HepG2 (cell line): Measurements from ENCODE around the gene HACD2. TPM values are rescaled to one million over a fixed set of nuclear protein-coding genes. Genes with fewer than 3 reads are reported as not detected.

Experiments used
- ATAC-seq: fragments of 200-7000 bp; cut with Tn5 transposase; 3 replicates; pipeline ENCODE4 v1.9.1; 2020; ENCODE audit warnings: mild to moderate bottlenecking, moderate library complexity
- BruUV-seq: library from RNA; stranded (reverse); fragments of 400-500 nt; replicated peaks from 2 replicates; lab custom pipeline; 2021; lab: Mats Ljungman, UMichigan
- CTCF ChIA-PET: fragments of 300-600 bp; formaldehyde crosslinking; extraction: SDS; loops from one replicate; lab custom pipeline; 2021; ENCODE audit warnings: low total read pairs, inconsistent platforms, low intra/inter-chr PET ratio; lab: Yijun Ruan, JAX
- POLR2A ChIA-PET: fragments of 350-600 bp; sonication (Branson Sonifier 250); formaldehyde crosslinking; loops from one replicate; lab custom pipeline; 2020; ENCODE audit warnings: antibody characterized with exemption, inconsistent platforms; lab: Yijun Ruan, JAX
- DNase-seq: peaks from one replicate; pipeline ENCODE4 v3.0.0-alpha.2; 2015; ENCODE audit warnings: low spot score
- FAIRE-seq: peaks from 3 replicates; lab custom pipeline; 2011; peaks lifted over from hg19 to GRCh38; lab: Jason Lieb, UNC
- H2AFZ ChIP-seq: one replicate; pipeline ENCODE4 v1.6.1; 2011; ENCODE audit warnings: low read length, inconsistent platforms
- H3K27ac ChIP-seq: fragments of 300-600 bp; 3 replicates; pipeline ENCODE4 v1.8.0; 2011; ENCODE audit warnings: mixed run types, mild to moderate bottlenecking, mixed read lengths, low read length, inconsistent platforms; ENCODE audit not compliant: insufficient read depth; ENCODE audit errors: extremely low read length
- H3K27me3 ChIP-seq, 2 experiments: fragments of 200-600 bp in 1 of 2; 2 replicates in 1 of 2; 3 replicates in 1 of 2; pipeline versions ENCODE4 v1.6.0 to v1.8.0; 2011; ENCODE audit warnings: low read length in 2 of 2, mild to moderate bottlenecking in 2 of 2, moderate library complexity in 2 of 2, inconsistent platforms in 1 of 2; ENCODE audit not compliant: insufficient read depth in 2 of 2, control insufficient read depth in 1 of 2
- H3K36me3 ChIP-seq, 2 experiments: fragments of 200-600 bp in 1 of 2; replicated peaks in 1 of 2; 2 replicates in 1 of 2; 3 replicates in 1 of 2; pipeline versions ENCODE4 v1.5.1 to v1.8.0; 2011; ENCODE audit warnings: low read length in 2 of 2, inconsistent platforms in 1 of 2; ENCODE audit not compliant: insufficient read depth in 2 of 2, control insufficient read depth in 1 of 2
- H3K4me1 ChIP-seq: 2 replicates; pipeline ENCODE4 v1.5.1; 2012; ENCODE audit warnings: low read length, inconsistent platforms; ENCODE audit not compliant: insufficient read depth
- H3K4me2 ChIP-seq: 2 replicates; pipeline ENCODE4 v1.6.0; 2011; ENCODE audit warnings: low read depth, low read length, inconsistent platforms
- H3K4me3 ChIP-seq, 3 experiments: fragments of 200-600 bp in 1 of 3; sonication (generic), shearing (Covaris generic) in 1 of 3; replicated peaks in 1 of 3; 2 replicates each; pipeline ENCODE4 v1.5.1; 2011 to 2016; ENCODE audit warnings: low read length in 3 of 3, inconsistent platforms in 2 of 3, low read depth in 2 of 3, mild to moderate bottlenecking in 2 of 3, control low read depth in 1 of 3, mixed read lengths in 1 of 3; ENCODE audit not compliant: insufficient read depth in 1 of 3
- H3K79me2 ChIP-seq: one replicate; pipeline ENCODE4 v1.6.1; 2011; ENCODE audit warnings: low read length, inconsistent platforms; ENCODE audit not compliant: insufficient read depth
- H3K9ac ChIP-seq: 2 replicates; pipeline ENCODE4 v1.6.0; 2011; ENCODE audit warnings: mild to moderate bottlenecking, low read depth, low read length, inconsistent platforms; ENCODE audit not compliant: insufficient read depth
- H3K9me3 ChIP-seq: 2 replicates; pipeline ENCODE4 v1.5.1; 2012; ENCODE audit warnings: mild to moderate bottlenecking, low read length
- H4K20me1 ChIP-seq: 2 replicates; pipeline ENCODE4 v1.6.0; 2011; ENCODE audit warnings: inconsistent platforms, mild to moderate bottlenecking, low read length, moderate library complexity; ENCODE audit not compliant: insufficient read depth
- CEBPG ChIP-seq: IDR thresholded peaks from 2 replicates; pipeline ENCODE4 v1.6.1; 2016
- DDIT3 ChIP-seq: sonication (generic); formaldehyde crosslinking; IDR thresholded peaks from 2 replicates; pipeline ENCODE4 v1.4.0; 2020; ENCODE audit warnings: mild to moderate bottlenecking, missing genetic modification reagents
- HNRNPUL1 ChIP-seq: fragments of 200-400 bp; formaldehyde crosslinking; IDR thresholded peaks from 2 replicates; pipeline ENCODE4 v1.6.1; 2017; ENCODE audit warnings: low read depth, mild to moderate bottlenecking, low read length, moderate library complexity
- HOXA5 ChIP-seq: sonication (generic); formaldehyde crosslinking; IDR thresholded peaks from 2 replicates; pipeline ENCODE4 v1.4.0; 2020; ENCODE audit warnings: missing genetic modification reagents
- IKZF5 ChIP-seq: IDR thresholded peaks from 2 replicates; pipeline ENCODE4 v1.6.1; 2018; ENCODE audit warnings: missing genetic modification reagents, mild to moderate bottlenecking, missing compliant biosample characterization
- JUNB ChIP-seq: sonication (generic); formaldehyde crosslinking; IDR thresholded peaks from 2 replicates; pipeline ENCODE4 v1.8.0; 2022; ENCODE audit warnings: missing genetic modification reagents, mild to moderate bottlenecking, borderline replicate concordance
- PBX2 ChIP-seq: IDR thresholded peaks from 2 replicates; pipeline ENCODE4 v1.6.1; 2016; ENCODE audit warnings: control low read depth
- RAD51 ChIP-seq: fragments of 450-650 bp; IDR thresholded peaks from 2 replicates; pipeline ENCODE4 v1.6.1; 2016; ENCODE audit warnings: borderline replicate concordance
- RBAK ChIP-seq: sonication (generic); formaldehyde crosslinking; IDR thresholded peaks from 2 replicates; pipeline ENCODE4 v1.5.1; 2020; ENCODE audit warnings: mild to moderate bottlenecking, missing genetic modification reagents
- TP53 ChIP-seq: sonication (generic); formaldehyde crosslinking; conservative IDR thresholded peaks from 2 replicates; pipeline ENCODE4 v1.4.0; 2020; ENCODE audit warnings: missing genetic modification reagents
- ZBTB26 ChIP-seq: IDR thresholded peaks from 2 replicates; pipeline ENCODE4 v1.6.1; 2016; ENCODE audit warnings: missing compliant biosample characterization, missing genetic modification reagents, borderline replicate concordance
- ZFP36L2 ChIP-seq: sonication (generic); formaldehyde crosslinking; IDR thresholded peaks from 2 replicates; pipeline ENCODE4 v1.4.0; 2020; ENCODE audit warnings: missing genetic modification reagents
- ZFP91 ChIP-seq: sonication (generic); formaldehyde crosslinking; IDR thresholded peaks from 2 replicates; pipeline ENCODE4 v1.9.0; 2022; ENCODE audit warnings: missing genetic modification reagents, mild to moderate bottlenecking, borderline replicate concordance
- ZNF260 ChIP-seq: sonication (generic); formaldehyde crosslinking; IDR thresholded peaks from 2 replicates; pipeline ENCODE4 v1.4.0; 2020; ENCODE audit warnings: missing genetic modification reagents, low read depth, mild to moderate bottlenecking, borderline replicate concordance
- ZNF556 ChIP-seq: sonication (generic); formaldehyde crosslinking; IDR thresholded peaks from 2 replicates; pipeline ENCODE4 v1.4.0; 2020; ENCODE audit warnings: mild to moderate bottlenecking, missing genetic modification reagents, borderline replicate concordance
- WGBS: methylation state at CpG from one replicate; pipeline ENCODE4 v1.1.6; 2017; ENCODE audit warnings: low lambda C conversion rate; 5-methylcytosine and 5-hydroxymethylcytosine counted together
- in situ Hi-C: cut with HindIII; loops from 2 replicates; pipeline ENCODE4 v1.10.0; 2017; ENCODE audit warnings: low pct_unique_long_range_greater_than_20kb; ENCODE audit not compliant: extremely low pct_ligation_motif_present
- intact Hi-C: fragments of 100-400 bp; cut with micrococcal nuclease; formaldehyde crosslinking; loops from one replicate; pipeline ENCODE4 v1.10.0; 2022; ENCODE audit not compliant: unreplicated experiment
- polyA plus RNA-seq, 8 experiments: library from polyadenylated mRNA; depleted of rRNA in 3 of 8; stranded (reverse) in 7 of 8; unstranded in 1 of 8; fragments of >200 nt; fragmentation: Illumina TruSeq in 4 of 8; extraction: Trizol in 4 of 8; gene quantifications; 2 replicates each; pipeline versions ENCODE4 v1.2.1 to v1.2.3, GENCODE V29; 2011 to 2016; ENCODE audit warnings: low read depth in 4 of 8, missing spikeins in 1 of 8, mixed read lengths in 1 of 8; ENCODE audit not compliant: insufficient read depth in 1 of 8
- total RNA-seq, 5 experiments: library from RNA; depleted of rRNA; stranded (reverse); fragments of >200 nt; fragmentation: Illumina TruSeq; extraction: Trizol; gene quantifications; 2 replicates each; pipeline ENCODE4 v1.2.3, GENCODE V29; 2016; ENCODE audit warnings: low read depth in 1 of 5

Gene HACD2
- total and polyA plus RNA-seq, 2 of the 13 experiments (the other 11 are each of a cell fraction or from before 2014, with no cell fraction given), result 47.0 to 50.4 TPM

- TF ChIP-seq ZBTB26 (CRISPR knock-in tag), result no peak
- no peak for TF ChIP-seq ZNF556 (CRISPR knock-in tag)
- no peak for TF ChIP-seq HNRNPUL1
- no peak for TF ChIP-seq JUNB (CRISPR knock-in tag)
- TF ChIP-seq ZFP91, result no peak
- TF ChIP-seq ZFP36L2 (CRISPR knock-in tag), result no peak
- no peak for TF ChIP-seq RAD51
- TF ChIP-seq DDIT3 (CRISPR knock-in tag), result no peak
- no peak for TF ChIP-seq RBAK (CRISPR knock-in tag)
- TF ChIP-seq HOXA5 (CRISPR knock-in tag), result no peak
- TF ChIP-seq IKZF5, result no peak
- TF ChIP-seq PBX2, result no peak
- no peak for TF ChIP-seq TP53
- TF ChIP-seq ZNF260 (CRISPR knock-in tag), result no peak
- no peak for TF ChIP-seq CEBPG (CRISPR knock-in tag)
- whole genome bisulfite sequencing, result 99% methylated on average over 3 of the region's 3 CpGs
- DNase-seq (no peak), FAIRE-seq (no peak), ATAC-seq (no peak)
- Histone ChIP-seq H4K20me1 (no peaks in the 10 kb centered on the region), H3K27me3 (no peaks in the 10 kb centered on the region), H3K4me2 (no peak overlapping the region), H3K27ac (no peak overlapping the region), H3K4me1 (no peaks in the 10 kb centered on the region), H3K4me3 (no peak overlapping the region), H3K79me2 (no peaks in the 10 kb centered on the region), H3K9ac (no peak overlapping the region), H3K9me3 (no peaks in the 10 kb centered on the region), H3K36me3 (peaks cover 17 to 70% of the 10 kb centered on the region in 2 experiments), H2AFZ (no peak overlapping the region)
- intact Hi-C loops, result no loop called here
- in situ Hi-C loops, result no loop called here
- POLR2A ChIA-PET, result no interaction called here
- BruUV-seq, result no TSS peak
- CTCF ChIA-PET, result no interaction called here
Observed at GRCh38 chr3:123499322-123499721, 85.5 kb downstream of the HACD2 start.
